Muscle layer of colon (tissue), 2 donors: ENCODE results near the gene POGZ.
A peak's percentile ranks its signal among the peaks of the same experiment; 100 is the strongest.
"Not testable (repeated sequence)": the region's sequence is repeated elsewhere in the genome, so short reads cannot be mapped to it uniquely, and the experiment has no call there.

Experiments
- H3K27ac ChIP-seq: one replicate; pipeline ENCODE4 v1.7.0; 2013; ENCODE audit warnings: low read depth, mild to moderate bottlenecking, low read length, moderate library complexity
- H3K27me3 ChIP-seq, 2 donors: one replicate each; pipeline ENCODE4 v1.7.0; 2013; ENCODE audit warnings: low read length in 2 of 2, mild to moderate bottlenecking in 2 of 2; ENCODE audit not compliant: insufficient read depth in 2 of 2, control insufficient read depth in 1 of 2
- H3K36me3 ChIP-seq: one replicate; pipeline ENCODE4 v1.7.0; 2013; ENCODE audit warnings: mild to moderate bottlenecking, low read length; ENCODE audit not compliant: insufficient read depth
- H3K4me1 ChIP-seq: one replicate; pipeline ENCODE4 v1.7.0; 2013; ENCODE audit warnings: mild to moderate bottlenecking, low read length; ENCODE audit not compliant: insufficient read depth
- H3K4me3 ChIP-seq, 2 donors: one replicate each; pipeline ENCODE4 v1.7.0; 2013; ENCODE audit warnings: low read length in 2 of 2, low read depth in 1 of 2, mild to moderate bottlenecking in 1 of 2, moderate library complexity in 1 of 2
- H3K9ac ChIP-seq: one replicate; pipeline ENCODE4 v1.7.0; 2013; ENCODE audit warnings: low read length
- H3K9me3 ChIP-seq: one replicate; pipeline ENCODE4 v1.7.0; 2013; ENCODE audit warnings: mild to moderate bottlenecking, low read length
- donor health status: abdominal sarcoma.
- donor health status: Adenocarcinoma of cecum.

Gene POGZ

GRCh38 chr1:151407304-151407703, 52.0 kb downstream of the POGZ start:
- Histone ChIP-seq H3K27me3 (no peaks in the 10 kb centered on the region), H3K4me1 (no peaks in the 10 kb centered on the region), H3K36me3 (peaks cover 95% of the 10 kb centered on the region), H3K9me3 (no peaks in the 10 kb centered on the region), H3K27ac (no peak overlapping the region), H3K9ac (no peak overlapping the region), H3K4me3 (no peak overlapping the region)

- H3K36me3 ChIP-seq = peaks cover 95% of the 10 kb centered on the region
- H3K27me3 ChIP-seq = no peaks in the 10 kb centered on the region
- no peak overlapping the region for H3K27ac ChIP-seq
- no peak overlapping the region for H3K4me3 ChIP-seq
- H3K9ac ChIP-seq = no peak overlapping the region
- H3K4me1 ChIP-seq = peaks cover under 1% of the 10 kb centered on the region
- H3K9me3 ChIP-seq = no peaks in the 10 kb centered on the region
These were observed 53.1 kb downstream of the POGZ start for GRCh38 chr1:151406176-151406575.

GRCh38 chr1:151405187-151405951, 53.9 kb downstream of the POGZ start:
- Histone ChIP-seq H3K4me3 (no peak overlapping the region), H3K36me3 (peaks cover 95% of the 10 kb centered on the region), H3K27ac (no peak overlapping the region), H3K4me1 (peaks cover 8% of the 10 kb centered on the region), H3K9ac (no peak overlapping the region), H3K27me3 (no peaks in the 10 kb centered on the region), H3K9me3 (no peaks in the 10 kb centered on the region)

GRCh38 chr1:151403612-151404011, 55.7 kb downstream of the POGZ start:
- no peak overlapping the region for H3K27ac ChIP-seq
- H3K9me3 ChIP-seq = no peaks in the 10 kb centered on the region
- peaks cover 14% of the 10 kb centered on the region for H3K4me1 ChIP-seq
- H3K27me3 ChIP-seq = no peaks in the 10 kb centered on the region
- no peak overlapping the region for H3K4me3 ChIP-seq
- no peak overlapping the region for H3K9ac ChIP-seq
- peaks cover 79% of the 10 kb centered on the region for H3K36me3 ChIP-seq

GRCh38 chr1:151402764-151403163, 56.5 kb downstream of the POGZ start:
- H3K9ac ChIP-seq = no peak overlapping the region
- H3K27ac ChIP-seq = no peak overlapping the region
- peaks cover 71% of the 10 kb centered on the region for H3K36me3 ChIP-seq
- no peak overlapping the region for H3K4me3 ChIP-seq
- no peaks in the 10 kb centered on the region for H3K27me3 ChIP-seq
- no peaks in the 10 kb centered on the region for H3K9me3 ChIP-seq
- peaks cover 14% of the 10 kb centered on the region for H3K4me1 ChIP-seq

- Histone ChIP-seq H3K27me3 (no peaks in the 10 kb centered on the region), H3K27ac (no peak overlapping the region), H3K36me3 (peaks cover 62% of the 10 kb centered on the region), H3K4me3 (no peak overlapping the region), H3K9ac (no peak overlapping the region), H3K9me3 (no peaks in the 10 kb centered on the region), H3K4me1 (peaks cover 14% of the 10 kb centered on the region)
These were observed 57.4 kb downstream of the POGZ start for GRCh38 chr1:151401860-151402259.

- Histone ChIP-seq H3K4me3 (no peak overlapping the region), H3K27ac (no peak overlapping the region), H3K27me3 (no peaks in the 10 kb centered on the region), H3K36me3 (peaks cover 58% of the 10 kb centered on the region), H3K9ac (no peak overlapping the region), H3K9me3 (no peaks in the 10 kb centered on the region), H3K4me1 (peaks cover 14% of the 10 kb centered on the region)
These were observed 58.0 kb downstream of the POGZ start for GRCh38 chr1:151401125-151401788.

- Histone ChIP-seq H3K9ac (peak within 1 kb of the TSS; percentile 97), H3K27me3 (no peaks in the 10 kb centered on the region), H3K4me1 (peaks cover 14% of the 10 kb centered on the region)
These were observed 59.7 kb downstream of the POGZ start, which contains the start of gene PSMB4 for GRCh38 chr1:151399324-151400171. Gene PSMB4 (plus strand): TSS chr1:151399573. CDS start chr1:151399588, 15 bp downstream.

GRCh38 chr1:151396265-151396664, 63.0 kb downstream of the POGZ start:
- not testable (repeated sequence) for H3K9me3 ChIP-seq, H3K4me3 ChIP-seq, H3K27ac ChIP-seq

More at GRCh38 chr1:151399324-151400171, 59.7 kb downstream of the POGZ start, which contains the start of gene PSMB4:
- peaks cover 41% of the 10 kb centered on the region for H3K36me3 ChIP-seq
- H3K4me3 ChIP-seq = peak within 1 kb of the TSS; percentile 80 to 95
- H3K27ac ChIP-seq = peak within 1 kb of the TSS; percentile 84
- H3K9me3 ChIP-seq = no peaks in the 10 kb centered on the region

GRCh38 chr1:151393583-151393982, 65.7 kb downstream of the POGZ start:
- Histone ChIP-seq H3K4me3 (no peak overlapping the region), H3K27ac (no peak overlapping the region), H3K9ac (no peak overlapping the region), H3K36me3 (no peaks in the 10 kb centered on the region), H3K4me1 (no peaks in the 10 kb centered on the region), H3K9me3 (no peaks in the 10 kb centered on the region), H3K27me3 (no peaks in the 10 kb centered on the region)

More at GRCh38 chr1:151396265-151396664, 63.0 kb downstream of the POGZ start:
- peaks cover 10% of the 10 kb centered on the region for H3K36me3 ChIP-seq
- H3K4me1 ChIP-seq = peaks cover 14% of the 10 kb centered on the region
- H3K27me3 ChIP-seq, H3K9ac ChIP-seq: not testable (repeated sequence)

GRCh38 chr1:151391079-151391563, 68.2 kb downstream of the POGZ start:
- Histone ChIP-seq H3K9ac (no peak overlapping the region), H3K27ac (no peak overlapping the region), H3K4me1 (no peaks in the 10 kb centered on the region)

More at GRCh38 chr1:151391079-151391563, 68.2 kb downstream of the POGZ start:
- H3K36me3 ChIP-seq = no peaks in the 10 kb centered on the region
- H3K9me3 ChIP-seq = no peaks in the 10 kb centered on the region
- H3K4me3 ChIP-seq = no peak overlapping the region
- H3K27me3 ChIP-seq = no peaks in the 10 kb centered on the region
